Measurements from ENCODE around the gene C1orf226. TPM values are rescaled to one million over a fixed set of nuclear protein-coding genes. Genes with fewer than 3 reads are reported as not detected.

C1orf226 gene
- total and polyA plus RNA-seq, 9 of the 15 experiments (the other 6 are each of a cell fraction or from before 2014, with no cell fraction given): 0.10 to 1.4 (median 0.47) TPM

GRCh38 chr1:162422662-162423375 lies 41.3 kb downstream of the C1orf226 start (continued):
- TF ChIP-seq ZNF584 (CRISPR knock-in tag; IDR thresholded peaks at IDR 0.05; ENCODE audit: low read depth): 0 out of 2 replicates have a peak, but pooled peaks have one; percentile 46
- no peak for TF ChIP-seq ID3 (CRISPR knock-in tag; IDR thresholded peaks at IDR 0.05)
- TF ChIP-seq ID3 (tag; IDR thresholded peaks at IDR 0.05): 0 out of 2 replicates have a peak, but pooled peaks have one; percentile 45
- peak; percentile 74 for TF ChIP-seq BCOR (IDR thresholded peaks at IDR 0.05)
- no peak for TF ChIP-seq ELF1 (tag; IDR thresholded peaks at IDR 0.05)
- TF ChIP-seq DPF2 (IDR thresholded peaks at IDR 0.05): peak; percentile 62
- TF ChIP-seq HDAC1 (IDR thresholded peaks at IDR 0.05): no peak; a peak in 1 of 4 replicates
- TF ChIP-seq L3MBTL2 (IDR thresholded peaks at IDR 0.05): peak; percentile 23; the same call in 1 of the 2 replicates
- TF ChIP-seq ATF7 (IDR thresholded peaks at IDR 0.05): 0 out of 2 replicates have a peak, but pooled peaks have one; percentile 29
- peak; percentile 63; the same call in 1 of the 2 replicates for TF ChIP-seq CTBP1 (IDR thresholded peaks at IDR 0.05; ENCODE audit: borderline replicate concordance)
- TF ChIP-seq RFX7 (CRISPR knock-in tag; IDR thresholded peaks at IDR 0.05): no peak
- TF ChIP-seq WHSC1 (IDR thresholded peaks at IDR 0.05; ENCODE audit: low read length): no peak
- no peak for TF ChIP-seq SRSF7 (optimal IDR thresholded peaks at IDR 0.05; ENCODE audit: low read depth, low read length)
- TF ChIP-seq TEAD4 (IDR thresholded peaks at IDR 0.05; ENCODE audit: low read length): peak; percentile 53; the same call in 1 of the 2 replicates
- 0 out of 2 replicates have a peak, but pooled peaks have one; percentile 65 for TF ChIP-seq TEAD4 (CRISPR knock-in tag; IDR thresholded peaks at IDR 0.05; ENCODE audit: borderline replicate concordance)
- no peak for TF ChIP-seq ZNF24 (IDR thresholded peaks at IDR 0.05)
- peak; percentile 68; the same call in 1 of the 2 replicates for TF ChIP-seq MBD1 (CRISPR knock-in tag; IDR thresholded peaks at IDR 0.05)
- no peak for TF ChIP-seq ILF3 (IDR thresholded peaks at IDR 0.05; ENCODE audit: borderline replicate concordance)
- TF ChIP-seq NONO (IDR thresholded peaks at IDR 0.05; ENCODE audit: low read depth in 2 of 2, low read length in 1 of 2): no peak
- TF ChIP-seq YBX1 (IDR thresholded peaks at IDR 0.05): no peak
- TF ChIP-seq ZNF384 (IDR thresholded peaks at IDR 0.05; ENCODE audit: low read depth, low read length): peak; percentile 92
- TF ChIP-seq NFIX (CRISPR knock-in tag; IDR thresholded peaks at IDR 0.05; ENCODE audit: low read depth): no peak
- TF ChIP-seq ARID1B (IDR thresholded peaks at IDR 0.05): peak; percentile 69
- TF ChIP-seq ZNF766 (CRISPR knock-in tag; conservative IDR thresholded peaks at IDR 0.05): peak; percentile 46; the same call in 1 of the 2 replicates
- 0 out of 2 replicates have a peak, but pooled peaks have one; percentile 29 for TF ChIP-seq DMBX1 (CRISPR knock-in tag; IDR thresholded peaks at IDR 0.05; ENCODE audit: borderline replicate concordance)
- no peak for TF ChIP-seq ZNF324 (CRISPR knock-in tag; IDR thresholded peaks at IDR 0.05)
- no peak for TF ChIP-seq GTF2B (IDR thresholded peaks at IDR 0.05; ENCODE audit: extremely low read depth, insufficient read length)
- 0 out of 2 replicates have a peak, but pooled peaks have one; percentile 29 for TF ChIP-seq CXXC5 (CRISPR knock-in tag; IDR thresholded peaks at IDR 0.05)
- no peak for TF ChIP-seq ATF1 (CRISPR knock-in tag; IDR thresholded peaks at IDR 0.05)
- TF ChIP-seq ATF1 (tag; IDR thresholded peaks at IDR 0.05): no peak
